Nucleus accumbens (tissue), 56 donors: ENCODE results near the gene OR9A2.

Source experiments
- DNase-seq, 56 donors: peaks; one replicate each; lab custom pipeline; 2025; lab: John Stamatoyannopoulos, UW

OR9A2 gene

GRCh38 chr7:143023047-143023446 lies 3.9 kb downstream of the OR9A2 start:
- no peak for DNase-seq

GRCh38 chr7:143018931-143019330 lies 8.0 kb downstream of the OR9A2 start:
- no peak for DNase-seq

GRCh38 chr7:143016996-143017395 lies 9.9 kb downstream of the OR9A2 start:
- DNase-seq: no peak

GRCh38 chr7:143015926-143016490 lies 10.9 kb downstream of the OR9A2 start:
- no peak for DNase-seq

- DNase-seq: no peak
These were observed 11.8 kb downstream of the OR9A2 start for GRCh38 chr7:143015084-143015483.

GRCh38 chr7:143013893-143014292 lies 13.0 kb downstream of the OR9A2 start:
- no peak for DNase-seq

GRCh38 chr7:143013473-143013872 lies 13.5 kb downstream of the OR9A2 start:
- peak in 1 of 56 donors; percentile 8 for DNase-seq

- no peak for DNase-seq
These were observed 14.5 kb downstream of the OR9A2 start for GRCh38 chr7:143012409-143012808.

GRCh38 chr7:143012001-143012400 lies 14.9 kb downstream of the OR9A2 start:
- DNase-seq: no peak

- peak in 53 of 56 donors; percentile 7 to 87 (median 57) for DNase-seq
These were observed 18.7 kb downstream of the OR9A2 start for GRCh38 chr7:143008007-143008901.

- no peak for DNase-seq
These were observed 21.2 kb downstream of the OR9A2 start for GRCh38 chr7:143005632-143006260.

GRCh38 chr7:143003393-143004051 lies 23.4 kb downstream of the OR9A2 start:
- DNase-seq: peak in 4 of 56 donors; percentile 2 to 15 (median 6)

GRCh38 chr7:143002898-143003297 lies 24.0 kb downstream of the OR9A2 start:
- no peak for DNase-seq

- no peak for DNase-seq
These were observed 24.8 kb downstream of the OR9A2 start for GRCh38 chr7:143002106-143002505.

GRCh38 chr7:143000648-143001047 lies 26.3 kb downstream of the OR9A2 start:
- no peak for DNase-seq

GRCh38 chr7:142999793-143000192 lies 27.1 kb downstream of the OR9A2 start:
- no peak for DNase-seq

GRCh38 chr7:142998966-142999365 lies 28.0 kb downstream of the OR9A2 start:
- DNase-seq: no peak

GRCh38 chr7:142997456-142997989 lies 29.4 kb downstream of the OR9A2 start:
- DNase-seq: no peak

GRCh38 chr7:142992427-142992826 lies 34.5 kb downstream of the OR9A2 start:
- DNase-seq: no peak

- DNase-seq: no peak
These were observed 42.6 kb downstream of the OR9A2 start for GRCh38 chr7:142984297-142984696.

GRCh38 chr7:142983825-142984224 lies 43.1 kb downstream of the OR9A2 start:
- DNase-seq: no peak
